CD14-positive monocyte (primary cell): ENCODE measurements around the gene PAM16. TPM values are rescaled to one million over a fixed set of nuclear protein-coding genes. Genes with fewer than 3 reads are reported as not detected.
A peak's percentile ranks its signal among the peaks of the same experiment; 100 is the strongest.

Experiments
- DNase-seq, 3 donors: peaks; one replicate each; pipeline ENCODE4 v3.0.0-alpha.2; 2011 to 2022
- H2AFZ ChIP-seq: 2 replicates; pipeline ENCODE4 v1.6.0; 2012; ENCODE audit warnings: mild to moderate bottlenecking, low read depth, low read length, inconsistent platforms; ENCODE audit not compliant: insufficient read depth, poor library complexity, severe bottlenecking
- H3K27ac ChIP-seq, 2 donors: 1 replicate in 1 of 2; 2 replicates in 1 of 2; pipeline ENCODE4 v1.5.1; 2012 to 2013; ENCODE audit warnings: low read length in 2 of 2, control low read depth in 1 of 2, inconsistent platforms in 1 of 2, low read depth in 1 of 2, mild to moderate bottlenecking in 1 of 2
- H3K27me3 ChIP-seq, 2 donors: one replicate each; pipeline versions ENCODE4 v1.6.0 to v1.6.1; 2011 to 2013; ENCODE audit warnings: low read length in 2 of 2; ENCODE audit not compliant: control insufficient read depth in 2 of 2, insufficient read depth in 2 of 2
- H3K36me3 ChIP-seq, 2 donors: replicated peaks in 1 of 2; 1 replicate in 1 of 2; 2 replicates in 1 of 2; pipeline versions ENCODE4 v1.5.1 to v1.6.1; 2012 to 2013; ENCODE audit warnings: low read length in 2 of 2, control low read depth in 1 of 2, inconsistent platforms in 1 of 2, mild to moderate bottlenecking in 1 of 2; ENCODE audit not compliant: insufficient read depth in 2 of 2, control insufficient read depth in 1 of 2
- H3K4me1 ChIP-seq, 2 donors: 1 replicate in 1 of 2; 2 replicates in 1 of 2; pipeline versions ENCODE4 v1.5.1 to v1.6.1; 2012 to 2013; ENCODE audit warnings: low read length in 2 of 2, control low read depth in 1 of 2, inconsistent platforms in 1 of 2, mild to moderate bottlenecking in 1 of 2, moderate library complexity in 1 of 2; ENCODE audit not compliant: insufficient read depth in 2 of 2, control insufficient read depth in 1 of 2
- H3K4me2 ChIP-seq: replicated peaks from 2 replicates; pipeline ENCODE3; 2012; ENCODE audit warnings: low read length, moderate library complexity, mild to moderate bottlenecking; ENCODE audit not compliant: poor library complexity, severe bottlenecking; ENCODE audit errors: extremely low read depth
- H3K4me3 ChIP-seq, 3 experiments: fragments of 200-600 bp in 1 of 3; sonication (generic) in 1 of 3; replicated peaks in 1 of 3; 1 replicate in 2 of 3; 2 replicates in 1 of 3; pipeline ENCODE4 v1.5.1; 2011 to 2013; ENCODE audit warnings: low read length in 3 of 3, mild to moderate bottlenecking in 3 of 3, control low read depth in 2 of 3, low read depth in 2 of 3, inconsistent platforms in 1 of 3, moderate library complexity in 1 of 3
- H3K79me2 ChIP-seq: 2 replicates; pipeline ENCODE4 v1.6.0; 2012; ENCODE audit warnings: mild to moderate bottlenecking, control low read depth, inconsistent platforms, low read length, moderate library complexity; ENCODE audit not compliant: insufficient read depth
- H3K9ac ChIP-seq: 2 replicates; pipeline ENCODE4 v1.6.0; 2017; ENCODE audit warnings: low read length, mild to moderate bottlenecking; ENCODE audit not compliant: insufficient read depth, poor library complexity, severe bottlenecking
- H3K9me3 ChIP-seq, 2 donors: replicated peaks in 1 of 2; 1 replicate in 1 of 2; 2 replicates in 1 of 2; pipeline versions ENCODE4 v1.5.1 to v1.6.1; 2012 to 2013; ENCODE audit warnings: low read length in 2 of 2, control low read depth in 1 of 2; ENCODE audit not compliant: control insufficient read depth in 1 of 2, insufficient read depth in 1 of 2
- H4K20me1 ChIP-seq: 2 replicates; pipeline ENCODE4 v1.6.0; 2012; ENCODE audit warnings: mild to moderate bottlenecking, low read length, control low read depth, moderate library complexity; ENCODE audit not compliant: insufficient read depth
- H3K27ac Mint-ChIP-seq, 7 donors: one replicate each; pipeline ENCODE4 v1.8.0; 2020; ENCODE audit warnings: mild to moderate bottlenecking in 7 of 7, mixed read lengths in 7 of 7, moderate library complexity in 6 of 7, inconsistent platforms in 2 of 7
- H3K27me3 Mint-ChIP-seq, 3 donors: one replicate each; pipeline ENCODE4 v1.8.0; 2021 to 2022; ENCODE audit warnings: low read depth in 3 of 3, mild to moderate bottlenecking in 3 of 3, mixed read lengths in 3 of 3, moderate library complexity in 3 of 3, inconsistent platforms in 1 of 3
- H3K36me3 Mint-ChIP-seq, 2 donors: one replicate each; pipeline ENCODE4 v1.8.0; 2020; ENCODE audit warnings: mixed read lengths in 2 of 2, inconsistent platforms in 1 of 2, mild to moderate bottlenecking in 1 of 2
- H3K4me1 Mint-ChIP-seq: one replicate; pipeline ENCODE4 v1.8.0; 2020; ENCODE audit warnings: mild to moderate bottlenecking, mixed read lengths
- H3K4me3 Mint-ChIP-seq, 2 donors: one replicate each; pipeline ENCODE4 v1.8.0; 2020; ENCODE audit warnings: mild to moderate bottlenecking in 2 of 2, mixed read lengths in 2 of 2, moderate library complexity in 1 of 2
- H3K9me3 Mint-ChIP-seq, 7 donors: one replicate each; pipeline ENCODE4 v1.8.0; 2020 to 2022; ENCODE audit warnings: mixed read lengths in 7 of 7, mild to moderate bottlenecking in 6 of 7, moderate library complexity in 6 of 7, inconsistent platforms in 2 of 7
- CTCF ChIP-seq: fragments of 200-600 bp; IDR thresholded peaks from one replicate; pipeline ENCODE4 v1.8.0; 2022; ENCODE audit warnings: antibody characterized with exemption, mild to moderate bottlenecking
- WGBS: methylation state at CpG from one replicate; pipeline ENCODE4 v1.1.5; 2013; ENCODE audit warnings: missing lambda C conversion rate; ENCODE audit not compliant: insufficient coverage; 5-methylcytosine and 5-hydroxymethylcytosine counted together
- intact Hi-C, 2 donors: fragments of 100-400 bp; cut with micrococcal nuclease; formaldehyde crosslinking; loops; one replicate each; pipeline versions ENCODE4 v1.15.0 to v1.15.1; 2023
- polyA plus RNA-seq, 3 donors: library from polyadenylated mRNA; depleted of rRNA in 1 of 3; unstranded in 2 of 3; stranded (reverse) in 1 of 3; fragments of 300-500 nt in 2 of 3; fragments of >200 nt in 1 of 3; fragmentation: Illumina TruSeq in 2 of 3; gene quantifications; 1 replicate in 2 of 3; 2 replicates in 1 of 3; pipeline ENCODE4 v1.2.3, GENCODE V29; 2012 to 2021

The PAM16 gene
- polyA plus RNA-seq, 3 donors = 34.3 to 37.6 (median 34.7) TPM

- DNase-seq = no peak
- no peak overlapping the region for H3K9ac ChIP-seq
- peaks cover 0 to 15% of the 10 kb centered on the region in 2 donors for H3K27me3 ChIP-seq
- H4K20me1 ChIP-seq = no peaks in the 10 kb centered on the region
- no peaks in the 10 kb centered on the region for H3K79me2 ChIP-seq
- peaks cover 20 to 26% of the 10 kb centered on the region in 2 donors for H3K4me1 ChIP-seq
- H3K27ac ChIP-seq = no peak overlapping the region
- no peaks in the 10 kb centered on the region for H3K36me3 ChIP-seq
- no peaks in the 10 kb centered on the region for H3K9me3 ChIP-seq
- peak overlapping the region in 1 of 7 donors; percentile 53 for H3K27ac Mint-ChIP-seq
- no peak overlapping the region for H3K4me3 ChIP-seq
- H3K4me3 Mint-ChIP-seq = peak overlapping the region in 1 of 2 donors; percentile 30
- intact Hi-C loops = loop anchor here in 1 of 2 donors (5.0 kb wide), 1 partner anchor 42 kb away; no protein-coding TSS in a partner anchor
- peak overlapping the region; percentile 95 for H3K4me2 ChIP-seq
- no peaks in the 10 kb centered on the region for H3K36me3 Mint-ChIP-seq
- peaks cover 13% of the 10 kb centered on the region for H3K4me1 Mint-ChIP-seq
- peaks cover 13 to 38% (median 34%) of the 10 kb centered on the region in 3 donors for H3K27me3 Mint-ChIP-seq
- no peak overlapping the region for H2AFZ ChIP-seq
- WGBS = 82% methylated on average over 11 of the region's 17 CpGs
- peaks cover 0 to 6% (median 0%) of the 10 kb centered on the region in 7 donors for H3K9me3 Mint-ChIP-seq
- no peak for TF ChIP-seq CTCF
These were observed 22.0 kb downstream of the PAM16 start for GRCh38 chr16:4328782-4329775.

- Histone ChIP-seq H3K4me3 (peak overlapping the region; percentile 18 to 77 (median 23)), H3K9me3 (no peaks in the 10 kb centered on the region), H3K36me3 (no peaks in the 10 kb centered on the region), H3K4me1 (peaks cover 20 to 26% of the 10 kb centered on the region in 2 donors), H3K79me2 (no peaks in the 10 kb centered on the region), H4K20me1 (no peaks in the 10 kb centered on the region), H3K4me2 (peak overlapping the region; percentile 95), H3K27ac (no peak overlapping the region), H2AFZ (peak overlapping the region; percentile 83), H3K9ac (peak overlapping the region; percentile 46), H3K27me3 (peaks cover 0 to 15% of the 10 kb centered on the region in 2 donors)
- intact Hi-C loops = loop anchor here in 1 of 2 donors (5.0 kb wide), 1 partner anchor 41 kb away; no protein-coding TSS in a partner anchor
- 4% methylated on average over 27 of the region's 30 CpGs for WGBS
- Mint-ChIP-seq H3K9me3 (peaks cover 0 to 6% (median 0%) of the 10 kb centered on the region in 7 donors), H3K27ac (peak overlapping the region in 1 of 7 donors; percentile 61), H3K4me3 (peak overlapping the region; percentile 63 to 71), H3K36me3 (no peaks in the 10 kb centered on the region), H3K4me1 (peaks cover 13% of the 10 kb centered on the region), H3K27me3 (peaks cover 13 to 34% (median 29%) of the 10 kb centered on the region in 3 donors)
- peak; percentile 49 for TF ChIP-seq CTCF
- peak; percentile 53 to 58 (median 56) for DNase-seq
These were observed 22.9 kb downstream of the PAM16 start for GRCh38 chr16:4328046-4328781.
